ENCODE data around the gene SORCS2.

Gene SORCS2

DNA sequence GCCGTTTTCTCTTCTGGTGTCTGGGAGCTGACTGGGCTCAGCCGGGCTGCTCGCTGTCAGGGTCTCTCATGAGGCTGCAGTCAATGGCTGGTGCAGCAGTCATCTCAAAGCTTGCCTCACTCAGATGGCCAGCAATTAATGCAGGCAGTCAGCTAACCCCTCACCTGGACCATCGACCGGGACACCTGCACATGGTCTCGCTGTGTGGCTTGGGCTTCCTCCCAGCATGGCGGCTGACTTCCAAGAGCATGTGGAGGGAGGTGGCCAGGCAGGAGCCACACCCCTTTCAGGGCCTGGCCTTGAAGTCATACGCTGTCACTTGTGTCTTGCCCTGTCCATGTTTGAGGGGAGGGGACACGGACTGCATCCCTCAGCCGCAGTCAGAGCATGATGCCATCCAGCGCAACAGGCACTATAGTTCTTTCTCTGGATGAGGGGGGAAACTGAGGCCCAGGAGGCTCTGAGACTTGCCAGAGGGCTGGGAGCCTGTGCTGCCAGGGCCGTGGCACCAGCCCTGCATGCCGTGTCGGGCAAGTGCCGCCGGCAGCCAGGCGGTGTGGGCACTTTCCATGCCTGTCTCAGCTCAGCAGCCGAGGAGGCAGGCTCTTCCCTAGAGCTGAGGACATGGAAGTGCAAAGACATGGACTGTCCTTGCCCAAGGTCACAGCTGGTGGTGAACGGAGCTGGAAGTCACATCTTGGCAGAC is 545.6 kb downstream of the SORCS2 start:
- no peak overlapping the region for H3K4me3 ChIP-seq (ENCODE audit: control insufficient read depth, low read depth, low read length)
- TF ChIP-seq, protein P1, sequence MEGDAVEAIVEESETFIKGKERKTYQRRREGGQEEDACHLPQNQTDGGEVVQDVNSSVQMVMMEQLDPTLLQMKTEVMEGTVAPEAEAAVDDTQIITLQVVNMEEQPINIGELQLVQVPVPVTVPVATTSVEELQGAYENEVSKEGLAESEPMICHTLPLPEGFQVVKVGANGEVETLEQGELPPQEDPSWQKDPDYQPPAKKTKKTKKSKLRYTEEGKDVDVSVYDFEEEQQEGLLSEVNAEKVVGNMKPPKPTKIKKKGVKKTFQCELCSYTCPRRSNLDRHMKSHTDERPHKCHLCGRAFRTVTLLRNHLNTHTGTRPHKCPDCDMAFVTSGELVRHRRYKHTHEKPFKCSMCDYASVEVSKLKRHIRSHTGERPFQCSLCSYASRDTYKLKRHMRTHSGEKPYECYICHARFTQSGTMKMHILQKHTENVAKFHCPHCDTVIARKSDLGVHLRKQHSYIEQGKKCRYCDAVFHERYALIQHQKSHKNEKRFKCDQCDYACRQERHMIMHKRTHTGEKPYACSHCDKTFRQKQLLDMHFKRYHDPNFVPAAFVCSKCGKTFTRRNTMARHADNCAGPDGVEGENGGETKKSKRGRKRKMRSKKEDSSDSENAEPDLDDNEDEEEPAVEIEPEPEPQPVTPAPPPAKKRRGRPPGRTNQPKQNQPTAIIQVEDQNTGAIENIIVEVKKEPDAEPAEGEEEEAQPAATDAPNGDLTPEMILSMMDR (IDR thresholded peaks at IDR 0.05; ENCODE audit: control insufficient read depth, insufficient read depth, low read depth, low read length, missing control alignments): no peak
- no peak for DNase-seq (ENCODE audit: low read depth)

DNA sequence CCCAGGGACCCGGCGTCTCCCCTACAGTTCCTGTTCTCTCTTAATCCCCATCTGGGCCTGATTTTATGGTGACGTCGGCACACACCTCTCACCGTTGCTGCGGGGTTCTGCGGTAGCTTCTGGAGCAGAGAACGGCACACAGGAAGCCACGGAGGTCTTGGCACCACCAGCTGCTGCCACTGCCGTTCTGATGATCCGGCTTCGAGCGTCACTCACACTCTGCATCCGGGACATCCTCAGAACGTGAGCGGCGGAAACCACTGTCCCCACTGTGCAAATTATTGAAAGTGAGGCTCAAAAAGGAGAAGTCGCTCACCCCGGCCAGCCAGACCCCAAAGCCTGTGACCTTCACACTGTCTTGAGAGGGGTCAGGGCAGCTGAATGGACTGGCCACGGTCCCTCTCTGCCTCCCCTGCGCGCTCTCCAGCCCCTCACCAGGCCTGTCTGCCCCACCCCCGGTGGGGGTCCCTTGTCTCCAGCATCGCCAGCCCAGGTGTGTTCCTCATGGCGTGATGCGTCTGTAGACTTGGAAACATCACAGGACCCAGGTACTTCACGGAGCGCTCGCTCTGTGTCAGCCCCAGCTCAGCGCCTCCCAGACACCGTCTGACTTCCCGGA is 546.2 kb downstream of the SORCS2 start:
- TF ChIP-seq, protein P1 (IDR thresholded peaks at IDR 0.05; ENCODE audit: control insufficient read depth, insufficient read depth, low read depth, low read length, missing control alignments): no peak
- no peak for DNase-seq (ENCODE audit: low read depth)
- H3K4me3 ChIP-seq (ENCODE audit: control insufficient read depth, low read depth, low read length): no peak overlapping the region

DNA sequence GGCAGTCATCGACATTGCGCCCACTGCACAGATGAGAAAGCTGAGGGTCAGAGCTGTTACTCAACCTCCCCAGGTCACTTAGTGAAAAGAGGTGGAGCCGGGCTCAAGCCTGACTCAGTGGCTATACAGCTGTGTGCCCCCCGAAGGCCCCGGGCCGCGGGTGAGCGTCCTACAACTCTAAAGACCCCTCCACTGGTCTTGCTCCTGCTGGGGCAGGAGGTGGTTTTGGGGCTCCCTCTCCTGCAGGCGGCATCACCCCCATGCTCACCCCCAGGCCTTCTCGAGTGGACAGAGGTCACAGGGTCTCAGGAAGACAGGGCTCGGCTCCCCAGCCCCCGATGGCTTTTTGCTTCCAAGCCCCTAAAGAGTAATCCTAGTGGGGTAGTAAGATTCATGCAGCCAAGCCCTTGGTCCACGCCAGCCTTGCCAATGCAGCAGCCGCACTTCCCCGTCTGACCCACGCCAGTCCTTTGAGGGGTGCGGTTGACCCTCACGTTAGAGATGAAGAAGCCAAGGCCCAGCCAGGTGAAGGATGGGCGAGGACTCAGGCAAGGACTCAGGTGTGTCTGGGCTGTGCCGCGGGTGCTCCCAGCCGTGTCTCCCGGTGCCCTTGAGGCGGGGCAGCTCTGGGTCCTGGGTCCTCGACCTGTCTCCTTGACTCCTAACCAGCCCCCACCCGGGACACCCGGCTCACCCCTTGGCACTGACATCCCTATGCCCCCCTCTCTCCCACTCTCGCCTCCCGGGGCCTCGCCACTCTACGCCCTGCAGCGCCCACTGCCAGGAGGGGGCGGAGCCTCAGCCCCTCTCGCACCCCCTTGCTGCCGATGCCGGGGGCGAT is 547.0 kb downstream of the SORCS2 start:
- no peak overlapping the region for H3K4me3 ChIP-seq (ENCODE audit: control insufficient read depth, low read depth, low read length)
- no peak for DNase-seq (ENCODE audit: low read depth)
- TF ChIP-seq, protein P1 (IDR thresholded peaks at IDR 0.05; ENCODE audit: control insufficient read depth, insufficient read depth, low read depth, low read length, missing control alignments): no peak

- TF ChIP-seq, protein P1 (IDR thresholded peaks at IDR 0.05; ENCODE audit: control insufficient read depth, insufficient read depth, low read depth, low read length, missing control alignments): no peak
- DNase-seq (ENCODE audit: low read depth): no peak
- H3K4me3 ChIP-seq (ENCODE audit: control insufficient read depth, low read depth, low read length): no peak overlapping the region
Observed at GRCh38 chr4:7739918-7740865, 547.9 kb downstream of the SORCS2 start.

GRCh38 chr4:7740866-7741525 is 548.7 kb downstream of the SORCS2 start:
- TF ChIP-seq, protein P1 (IDR thresholded peaks at IDR 0.05; ENCODE audit: control insufficient read depth, insufficient read depth, low read depth, low read length, missing control alignments): no peak
- DNase-seq (ENCODE audit: low read depth): no peak
- no peak overlapping the region for H3K4me3 ChIP-seq (ENCODE audit: control insufficient read depth, low read depth, low read length)
